Suprapubic skin (tissue), 4 donors: ENCODE data around the gene OR2T33.

ENCODE experiments used
- EP300 ChIP-seq: sonication (generic); formaldehyde crosslinking; IDR thresholded peaks from one replicate; pipeline ENCODE4 v1.6.1; 2017; ENCODE audit warnings: antibody characterized with exemption
- POLR2AphosphoS5 ChIP-seq, 3 donors: sonication (generic); formaldehyde crosslinking; IDR thresholded peaks; one replicate each; pipeline ENCODE4 v1.6.1; 2017; ENCODE audit warnings: antibody characterized with exemption in 3 of 3
- TF ChIP-seq, protein P1 (sequence below), 2 donors: fragments of 200-600 bp in 1 of 2; fragments of 450-650 bp in 1 of 2; sonication (generic) in 1 of 2; IDR thresholded peaks; one replicate each; pipeline ENCODE4 v1.5.1; 2016 to 2019; ENCODE audit warnings: antibody characterized with exemption in 2 of 2, mild to moderate bottlenecking in 1 of 2, moderate library complexity in 1 of 2

DNA sequence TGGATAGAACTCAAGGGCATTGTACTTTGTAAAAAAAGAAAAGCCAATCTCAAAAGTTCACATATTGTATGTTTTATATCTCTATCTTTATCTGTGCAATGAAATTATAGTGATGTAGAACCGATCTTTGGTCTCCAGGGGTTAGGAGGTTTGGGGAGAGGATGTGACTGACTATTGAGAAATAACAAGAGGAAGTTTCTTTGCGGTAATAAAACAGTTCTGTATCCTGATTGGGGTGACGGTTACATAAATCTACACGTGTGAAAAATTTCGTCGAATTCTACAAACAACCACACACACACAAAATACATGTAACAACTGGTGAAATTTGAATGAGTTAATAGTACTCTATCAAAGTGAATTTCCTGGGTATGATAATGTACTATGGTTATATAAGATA lies 10.6 kb upstream of the OR2T33 start:
- TF ChIP-seq EP300 (no peak), POLR2AphosphoS5 (IDR thresholded peaks at IDR 0.05) (no peak)
- TF ChIP-seq, protein P1, sequence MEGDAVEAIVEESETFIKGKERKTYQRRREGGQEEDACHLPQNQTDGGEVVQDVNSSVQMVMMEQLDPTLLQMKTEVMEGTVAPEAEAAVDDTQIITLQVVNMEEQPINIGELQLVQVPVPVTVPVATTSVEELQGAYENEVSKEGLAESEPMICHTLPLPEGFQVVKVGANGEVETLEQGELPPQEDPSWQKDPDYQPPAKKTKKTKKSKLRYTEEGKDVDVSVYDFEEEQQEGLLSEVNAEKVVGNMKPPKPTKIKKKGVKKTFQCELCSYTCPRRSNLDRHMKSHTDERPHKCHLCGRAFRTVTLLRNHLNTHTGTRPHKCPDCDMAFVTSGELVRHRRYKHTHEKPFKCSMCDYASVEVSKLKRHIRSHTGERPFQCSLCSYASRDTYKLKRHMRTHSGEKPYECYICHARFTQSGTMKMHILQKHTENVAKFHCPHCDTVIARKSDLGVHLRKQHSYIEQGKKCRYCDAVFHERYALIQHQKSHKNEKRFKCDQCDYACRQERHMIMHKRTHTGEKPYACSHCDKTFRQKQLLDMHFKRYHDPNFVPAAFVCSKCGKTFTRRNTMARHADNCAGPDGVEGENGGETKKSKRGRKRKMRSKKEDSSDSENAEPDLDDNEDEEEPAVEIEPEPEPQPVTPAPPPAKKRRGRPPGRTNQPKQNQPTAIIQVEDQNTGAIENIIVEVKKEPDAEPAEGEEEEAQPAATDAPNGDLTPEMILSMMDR (IDR thresholded peaks at IDR 0.05) = no peak
